ENCODE data around the gene SPCS3. TPM values are rescaled to one million over a fixed set of nuclear protein-coding genes. Genes with fewer than 3 reads are reported as not detected.

The SPCS3 gene
- 64.8 and 78.9 TPM in 2 replicates for total RNA-seq

GRCh38 chr4:176319704-176320339 lies at the start of gene SPCS3:
SPCS3 (plus strand) TSS chr4:176319966; CDS start chr4:176320077, 111 bp downstream.

Other genes with a start within 250 kb of the SPCS3 start
- gene SPATA4, start 124.4 kb upstream of the SPCS3 start, total RNA-seq = not detected in 2 replicates
- not detected in 2 replicates for gene ASB5, start 50.7 kb upstream of the SPCS3 start, total RNA-seq